ENCODE data around the gene SLC23A2.

GRCh38 chr20:4919047-4919704, 82.1 kb downstream of the SLC23A2 start:
- peak in 2 of 4 donors; percentile 23 to 26 for TF ChIP-seq CTCF (IDR thresholded peaks at IDR 0.05)
- TF ChIP-seq POLR2A (IDR thresholded peaks at IDR 0.05): no peak
